Uterus (tissue), 4 donors: ENCODE data around the gene FAM229A. TPM values are rescaled to one million over a fixed set of nuclear protein-coding genes. Genes with fewer than 3 reads are reported as not detected.

Experiments
- DNase-seq, 2 donors: peaks; one replicate each; pipeline ENCODE4 v3.0.0-alpha.2; 2019 to 2020
- H3K27ac ChIP-seq, 2 donors: fragments of 200-600 bp; sonication (generic); 1 replicate in 1 of 2; 2 replicates in 1 of 2; pipeline ENCODE4 v1.5.1; 2016 to 2018
- H3K27me3 ChIP-seq, 2 donors: fragments of 200-600 bp; sonication (generic); one replicate each; pipeline ENCODE4 v1.5.1; 2018 to 2019; ENCODE audit warnings: control low read depth in 1 of 2
- H3K36me3 ChIP-seq, 2 donors: fragments of 200-600 bp; sonication (generic); one replicate each; pipeline ENCODE4 v1.5.1; 2019; ENCODE audit warnings: control low read depth in 1 of 2
- H3K4me1 ChIP-seq, 2 donors: fragments of 200-600 bp; sonication (generic); one replicate each; pipeline ENCODE4 v1.5.1; 2018 to 2019; ENCODE audit warnings: control low read depth in 1 of 2
- H3K4me3 ChIP-seq, 2 donors: fragments of 200-600 bp; sonication (generic); 1 replicate in 1 of 2; 2 replicates in 1 of 2; pipeline ENCODE4 v1.5.1; 2018 to 2019; ENCODE audit warnings: mild to moderate bottlenecking in 1 of 2
- H3K9me3 ChIP-seq, 2 donors: fragments of 200-600 bp; sonication (generic); one replicate each; pipeline ENCODE4 v1.5.1; 2019; ENCODE audit warnings: control low read depth in 1 of 2
- POLR2A ChIP-seq, 2 donors: fragments of 450-650 bp; IDR thresholded peaks; one replicate each; pipeline ENCODE4 v1.6.1; 2016; ENCODE audit warnings: antibody characterized with exemption in 2 of 2, mild to moderate bottlenecking in 1 of 2, moderate library complexity in 1 of 2
- intact Hi-C: fragments of 100-400 bp; cut with DNase I; formaldehyde crosslinking; loops from one replicate; pipeline ENCODE4 v1.15.1; 2023; ENCODE audit warnings: low total_unique reads
- total RNA-seq, 4 donors: library from RNA; depleted of rRNA in 3 of 4; stranded (reverse); fragments of >200 nt in 3 of 4; gene quantifications; one replicate each; pipeline versions ENCODE4 v1.1.0 to v1.2.4, GENCODE V29; 2014 to 2023
- TF ChIP-seq, protein P1 (sequence below), 4 experiments: fragments of 200-600 bp in 2 of 4; fragments of 450-650 bp in 2 of 4; sonication (generic) in 2 of 4; IDR thresholded peaks; one replicate each; pipeline ENCODE4 v1.5.1; 2016 to 2019; ENCODE audit warnings: antibody characterized with exemption in 4 of 4, mild to moderate bottlenecking in 2 of 4, moderate library complexity in 1 of 4
- donor health status: DM: yes; HTN: yes; CAD: no.

Gene FAM229A
- total RNA-seq, 4 donors from 2014 or later, result 5.2 to 20.2 (median 14.4) TPM; not detected in 1

DNA sequence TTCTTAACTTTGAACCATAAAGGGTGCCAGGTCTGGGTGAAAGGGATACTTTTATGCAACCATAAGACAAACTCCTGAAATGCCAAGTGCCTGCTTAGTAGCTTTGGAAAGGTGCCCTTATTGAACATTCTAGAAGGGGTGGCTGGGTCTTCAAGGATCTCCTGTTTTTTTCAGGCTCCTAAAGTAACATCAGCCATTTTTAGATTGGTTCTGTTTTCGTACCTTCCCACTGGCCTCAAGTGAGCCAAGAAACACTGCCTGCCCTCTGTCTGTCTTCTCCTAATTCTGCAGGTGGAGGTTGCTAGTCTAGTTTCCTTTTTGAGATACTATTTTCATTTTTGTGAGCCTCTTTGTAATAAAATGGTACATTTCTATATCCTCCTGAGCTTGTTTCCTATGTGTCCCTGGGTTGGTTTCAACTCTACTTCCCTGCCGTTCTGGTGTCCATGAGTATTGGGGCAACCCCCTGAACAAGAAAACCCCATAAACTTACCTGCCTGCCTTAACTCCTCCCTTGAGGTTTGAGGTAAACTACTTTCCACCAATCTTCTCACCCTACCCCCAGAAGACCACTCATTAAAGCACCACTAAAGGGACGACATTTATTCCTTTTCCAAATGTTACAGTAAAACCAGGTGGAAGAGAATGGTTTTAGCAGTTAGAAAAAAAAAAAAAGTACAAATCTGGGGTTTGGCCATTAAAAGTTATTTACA, 28.9 kb downstream of the FAM229A start:
- TF ChIP-seq, protein P1, sequence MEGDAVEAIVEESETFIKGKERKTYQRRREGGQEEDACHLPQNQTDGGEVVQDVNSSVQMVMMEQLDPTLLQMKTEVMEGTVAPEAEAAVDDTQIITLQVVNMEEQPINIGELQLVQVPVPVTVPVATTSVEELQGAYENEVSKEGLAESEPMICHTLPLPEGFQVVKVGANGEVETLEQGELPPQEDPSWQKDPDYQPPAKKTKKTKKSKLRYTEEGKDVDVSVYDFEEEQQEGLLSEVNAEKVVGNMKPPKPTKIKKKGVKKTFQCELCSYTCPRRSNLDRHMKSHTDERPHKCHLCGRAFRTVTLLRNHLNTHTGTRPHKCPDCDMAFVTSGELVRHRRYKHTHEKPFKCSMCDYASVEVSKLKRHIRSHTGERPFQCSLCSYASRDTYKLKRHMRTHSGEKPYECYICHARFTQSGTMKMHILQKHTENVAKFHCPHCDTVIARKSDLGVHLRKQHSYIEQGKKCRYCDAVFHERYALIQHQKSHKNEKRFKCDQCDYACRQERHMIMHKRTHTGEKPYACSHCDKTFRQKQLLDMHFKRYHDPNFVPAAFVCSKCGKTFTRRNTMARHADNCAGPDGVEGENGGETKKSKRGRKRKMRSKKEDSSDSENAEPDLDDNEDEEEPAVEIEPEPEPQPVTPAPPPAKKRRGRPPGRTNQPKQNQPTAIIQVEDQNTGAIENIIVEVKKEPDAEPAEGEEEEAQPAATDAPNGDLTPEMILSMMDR (IDR thresholded peaks at IDR 0.05), result no peak
- TF ChIP-seq POLR2A (IDR thresholded peaks at IDR 0.05), result no peak
- intact Hi-C loops, result no loop called here
- H3K4me1 ChIP-seq, result peaks cover 0 to 4% of the 10 kb centered on the region in 2 donors
- H3K27ac ChIP-seq, result no peak overlapping the region
- no peak overlapping the region for H3K4me3 ChIP-seq
- no peaks in the 10 kb centered on the region for H3K9me3 ChIP-seq
- no peaks in the 10 kb centered on the region for H3K27me3 ChIP-seq
- no peak for DNase-seq
- no peaks in the 10 kb centered on the region for H3K36me3 ChIP-seq

DNA sequence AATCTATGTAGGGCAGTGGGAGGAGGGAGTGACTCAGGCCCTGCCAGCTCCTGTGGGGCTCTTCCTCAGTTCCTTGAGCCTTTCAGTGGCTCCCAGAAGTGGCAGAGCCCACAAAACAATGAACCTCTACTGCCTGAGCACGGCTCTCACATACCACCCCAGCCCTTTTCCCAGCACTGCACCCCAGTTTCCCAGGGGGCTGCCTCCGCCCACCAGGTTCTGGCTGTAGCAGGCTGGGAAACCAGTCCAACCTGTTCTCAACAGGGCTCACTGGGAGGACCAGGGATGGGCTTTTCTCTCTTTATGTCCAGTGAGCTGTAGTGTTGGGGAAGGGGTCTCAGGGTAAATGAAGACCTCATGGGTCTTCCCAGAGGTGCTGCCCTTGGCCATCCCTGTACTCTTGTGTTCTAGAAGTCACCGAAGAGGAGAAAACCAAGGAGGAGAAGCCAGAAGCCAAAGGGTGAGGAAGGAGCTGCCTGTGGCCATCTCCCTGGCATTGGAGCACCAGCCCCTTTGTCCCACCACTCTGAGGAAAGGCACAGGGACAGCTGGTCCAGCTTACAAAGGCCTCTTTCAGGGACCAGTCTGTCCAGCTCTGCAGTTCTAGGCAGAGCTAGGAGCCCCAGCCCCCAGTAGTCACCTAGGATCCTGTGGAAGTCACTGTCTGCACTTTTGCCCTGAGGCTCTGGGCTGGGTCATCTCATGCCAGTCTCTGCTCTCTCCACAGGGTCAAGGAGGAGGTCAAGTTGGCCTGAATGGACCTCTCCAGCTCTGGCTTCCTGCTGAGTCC, 29.8 kb downstream of the FAM229A start:
- Histone ChIP-seq H3K4me1 (peaks cover 0 to 4% of the 10 kb centered on the region in 2 donors), H3K9me3 (no peaks in the 10 kb centered on the region), H3K4me3 (no peak overlapping the region), H3K27ac (no peak overlapping the region), H3K36me3 (no peaks in the 10 kb centered on the region), H3K27me3 (no peaks in the 10 kb centered on the region)
- no peak for DNase-seq
- TF ChIP-seq, protein P1 (IDR thresholded peaks at IDR 0.05), result no peak
- TF ChIP-seq POLR2A (IDR thresholded peaks at IDR 0.05), result no peak
- intact Hi-C loops, result no loop called here

DNA sequence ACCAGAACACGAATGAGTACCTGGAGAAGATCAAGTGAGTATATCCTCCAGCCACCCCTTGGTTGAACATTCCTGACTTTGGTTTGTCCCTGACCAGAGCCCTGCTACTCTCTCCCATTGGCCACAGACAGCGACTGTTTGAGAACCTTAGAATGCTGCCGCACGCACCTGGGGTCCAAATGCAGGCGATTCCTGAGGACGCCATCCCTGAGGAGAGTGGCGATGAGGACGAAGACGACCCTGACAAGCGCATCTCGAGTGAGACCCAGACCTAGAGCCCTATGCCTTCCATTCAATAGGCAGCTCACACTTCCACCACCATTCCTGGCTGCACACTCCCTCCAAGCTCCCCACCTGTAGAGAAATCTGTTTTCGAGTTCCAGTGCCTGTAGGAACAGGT, 30.7 kb downstream of the FAM229A start:
- H3K36me3 ChIP-seq, result no peaks in the 10 kb centered on the region
- TF ChIP-seq POLR2A (IDR thresholded peaks at IDR 0.05), result no peak
- TF ChIP-seq, protein P1 (IDR thresholded peaks at IDR 0.05), result no peak
- no peak overlapping the region for H3K4me3 ChIP-seq
- DNase-seq, result no peak
- intact Hi-C loops, result no loop called here
- H3K9me3 ChIP-seq, result no peaks in the 10 kb centered on the region
- no peaks in the 10 kb centered on the region for H3K27me3 ChIP-seq
- no peak overlapping the region for H3K27ac ChIP-seq
- H3K4me1 ChIP-seq, result peaks cover 0 to 4% of the 10 kb centered on the region in 2 donors

DNA sequence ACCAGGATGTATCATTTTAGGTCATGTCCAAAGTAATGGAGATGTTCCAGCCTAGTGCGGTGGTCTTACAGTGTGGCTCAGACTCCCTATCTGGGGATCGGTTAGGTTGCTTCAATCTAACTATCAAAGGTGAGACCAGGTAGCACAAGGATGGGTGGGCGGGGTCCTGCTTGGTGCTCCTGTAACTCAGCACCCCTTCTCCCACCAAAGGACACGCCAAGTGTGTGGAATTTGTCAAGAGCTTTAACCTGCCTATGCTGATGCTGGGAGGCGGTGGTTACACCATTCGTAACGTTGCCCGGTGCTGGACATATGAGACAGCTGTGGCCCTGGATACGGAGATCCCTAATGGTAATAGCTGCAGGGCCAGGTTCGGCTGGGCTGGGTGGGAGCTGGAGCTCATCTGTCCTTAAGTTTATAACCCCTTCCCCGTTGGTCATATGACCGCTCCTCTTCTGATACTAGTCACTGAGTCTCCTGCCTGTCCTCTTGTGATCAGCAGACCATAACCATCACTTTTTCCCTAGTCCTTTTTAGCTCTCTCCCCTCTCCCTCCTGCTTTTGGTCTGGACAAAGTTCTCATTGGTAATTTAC, 31.6 kb downstream of the FAM229A start:
- DNase-seq, result no peak
- H3K9me3 ChIP-seq, result no peaks in the 10 kb centered on the region
- H3K4me1 ChIP-seq, result peaks cover 0 to 4% of the 10 kb centered on the region in 2 donors
- H3K27me3 ChIP-seq, result no peaks in the 10 kb centered on the region
- H3K27ac ChIP-seq, result no peak overlapping the region
- intact Hi-C loops, result no loop called here
- H3K4me3 ChIP-seq, result no peak overlapping the region
- no peaks in the 10 kb centered on the region for H3K36me3 ChIP-seq
- TF ChIP-seq, protein P1 (IDR thresholded peaks at IDR 0.05), result no peak
- no peak for TF ChIP-seq POLR2A (IDR thresholded peaks at IDR 0.05)
